Measurements from ENCODE around the gene ZRANB1. TPM values are rescaled to one million over a fixed set of nuclear protein-coding genes. Genes with fewer than 3 reads are reported as not detected.

ZRANB1 gene
- total RNA-seq, 1 experiment from 2014 or later: 22.6 TPM

GRCh38 chr10:125010362-125010761, 68.4 kb downstream of the ZRANB1 start:
- Histone ChIP-seq H3K9me3 (ENCODE audit: low read depth, low read length, poor library complexity, severe bottlenecking) (no peaks in the 10 kb centered on the region), H3K36me3 (ENCODE audit: insufficient read depth, low read length, poor library complexity, severe bottlenecking) (no peaks in the 10 kb centered on the region), H3K27ac (ENCODE audit: low read depth, low read length, poor library complexity, severe bottlenecking) (no peak overlapping the region), H3K4me1 (ENCODE audit: insufficient read depth, low read length, poor library complexity, severe bottlenecking) (no peaks in the 10 kb centered on the region), H3K4me3 (ENCODE audit: low read depth, low read length, poor library complexity, severe bottlenecking) (no peak overlapping the region), H3K27me3 (replicated peaks; ENCODE audit: insufficient read depth, low read depth, low read length, poor library complexity) (no peaks in the 10 kb centered on the region)
- no TSS peak for BruUV-seq (replicated peaks)
- intact Hi-C loops (cut with micrococcal nuclease; ENCODE audit: unreplicated experiment): no loop called here
- TF ChIP-seq CTCF (conservative IDR thresholded peaks at IDR 0.05; ENCODE audit: low read depth, low read length): no peak
- TF ChIP-seq EZH2 (IDR thresholded peaks at IDR 0.05; ENCODE audit: borderline replicate concordance, low read depth, low read length, poor library complexity, severe bottlenecking): no peak
- DNase-seq (ENCODE audit: low spot score): no peak
- ChIA-PET CTCF (interaction anchor here (0.6 kb wide), 1 partner anchor 45 kb away, joined by 5 read pairs; no protein-coding TSS in a partner anchor), POLR2A (ENCODE audit: low non-redundant PET) (no interaction called here)

DNA sequence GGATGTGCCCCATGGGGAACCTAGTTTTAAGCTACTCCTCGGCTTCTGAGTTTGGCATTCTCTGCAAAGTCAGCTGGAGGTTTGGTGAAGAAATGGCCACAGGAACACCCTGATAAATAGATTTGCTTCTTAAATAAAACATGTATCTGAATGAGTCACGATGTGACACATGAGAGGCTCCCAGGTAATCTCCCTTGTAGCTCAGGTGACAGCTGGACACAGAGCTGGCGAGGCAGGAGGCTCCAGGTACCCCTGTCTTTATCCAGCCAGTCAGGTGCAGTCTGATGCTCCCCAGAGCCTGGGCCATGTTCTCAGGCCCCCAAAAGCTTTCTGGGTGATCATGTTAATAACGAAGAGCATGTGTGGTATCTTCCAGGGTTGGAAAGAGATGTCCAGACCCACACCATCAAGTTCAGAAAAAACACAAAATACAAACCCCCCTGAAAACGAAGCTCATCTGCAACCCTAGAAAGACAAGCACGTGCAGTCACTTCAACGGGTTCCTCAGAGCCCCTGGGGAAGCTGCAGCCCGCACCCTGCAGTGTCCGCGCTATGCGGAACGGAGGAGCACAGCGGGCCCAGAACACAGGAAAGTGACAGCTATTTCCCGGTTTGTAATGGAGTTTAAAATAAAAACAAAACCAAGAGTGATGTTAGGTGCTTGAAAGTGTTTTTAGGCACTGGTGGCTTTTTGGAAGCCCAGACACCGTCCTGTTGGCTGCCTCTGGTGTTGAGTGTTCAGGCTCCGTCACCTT, 69.4 kb downstream of the ZRANB1 start:
- no peak for TF ChIP-seq EZH2 (IDR thresholded peaks at IDR 0.05; ENCODE audit: borderline replicate concordance, low read depth, low read length, poor library complexity, severe bottlenecking)
- intact Hi-C loops (cut with micrococcal nuclease; ENCODE audit: unreplicated experiment): no loop called here
- BruUV-seq (replicated peaks): no TSS peak
- peaks cover 2% of the 10 kb centered on the region for H3K4me1 ChIP-seq (ENCODE audit: insufficient read depth, low read length, poor library complexity, severe bottlenecking)
- no peaks in the 10 kb centered on the region for H3K27me3 ChIP-seq (replicated peaks; ENCODE audit: insufficient read depth, low read depth, low read length, poor library complexity)
- no peaks in the 10 kb centered on the region for H3K36me3 ChIP-seq (ENCODE audit: insufficient read depth, low read length, poor library complexity, severe bottlenecking)
- no peak overlapping the region for H3K4me3 ChIP-seq (ENCODE audit: low read depth, low read length, poor library complexity, severe bottlenecking)
- CTCF ChIA-PET: no interaction called here
- DNase-seq (ENCODE audit: low spot score): no peak
- H3K9me3 ChIP-seq (ENCODE audit: low read depth, low read length, poor library complexity, severe bottlenecking): no peaks in the 10 kb centered on the region
- H3K27ac ChIP-seq (ENCODE audit: low read depth, low read length, poor library complexity, severe bottlenecking): no peak overlapping the region
- POLR2A ChIA-PET (ENCODE audit: low non-redundant PET): no interaction called here

- Histone ChIP-seq H3K27me3 (replicated peaks; ENCODE audit: insufficient read depth, low read depth, low read length, poor library complexity) (no peaks in the 10 kb centered on the region), H3K36me3 (ENCODE audit: insufficient read depth, low read length, poor library complexity, severe bottlenecking) (no peaks in the 10 kb centered on the region), H3K9me3 (ENCODE audit: low read depth, low read length, poor library complexity, severe bottlenecking) (no peaks in the 10 kb centered on the region), H3K4me3 (ENCODE audit: low read depth, low read length, poor library complexity, severe bottlenecking) (no peak overlapping the region), H3K27ac (ENCODE audit: low read depth, low read length, poor library complexity, severe bottlenecking) (no peak overlapping the region), H3K4me1 (ENCODE audit: insufficient read depth, low read length, poor library complexity, severe bottlenecking) (peaks cover 9% of the 10 kb centered on the region)
- TF ChIP-seq EZH2 (IDR thresholded peaks at IDR 0.05; ENCODE audit: borderline replicate concordance, low read depth, low read length, poor library complexity, severe bottlenecking): no peak
- TF ChIP-seq CTCF (conservative IDR thresholded peaks at IDR 0.05; ENCODE audit: low read depth, low read length): no peak
- intact Hi-C loops (cut with micrococcal nuclease; ENCODE audit: unreplicated experiment): no loop called here
- ChIA-PET CTCF (no interaction called here), POLR2A (ENCODE audit: low non-redundant PET) (no interaction called here)
- no peak for DNase-seq (ENCODE audit: low spot score)
- BruUV-seq (replicated peaks): no TSS peak
Measured at GRCh38 chr10:125011926-125012705, 70.2 kb downstream of the ZRANB1 start.

Measured in A673 (cell line).